ENCODE measurements around the gene THAP7. TPM values are rescaled to one million over a fixed set of nuclear protein-coding genes. Genes with fewer than 3 reads are reported as not detected.
A peak's percentile ranks its signal among the peaks of the same experiment; 100 is the strongest.

Gene THAP7
- total RNA-seq, 1 experiment from 2014 or later, result 24.9 TPM

DNA sequence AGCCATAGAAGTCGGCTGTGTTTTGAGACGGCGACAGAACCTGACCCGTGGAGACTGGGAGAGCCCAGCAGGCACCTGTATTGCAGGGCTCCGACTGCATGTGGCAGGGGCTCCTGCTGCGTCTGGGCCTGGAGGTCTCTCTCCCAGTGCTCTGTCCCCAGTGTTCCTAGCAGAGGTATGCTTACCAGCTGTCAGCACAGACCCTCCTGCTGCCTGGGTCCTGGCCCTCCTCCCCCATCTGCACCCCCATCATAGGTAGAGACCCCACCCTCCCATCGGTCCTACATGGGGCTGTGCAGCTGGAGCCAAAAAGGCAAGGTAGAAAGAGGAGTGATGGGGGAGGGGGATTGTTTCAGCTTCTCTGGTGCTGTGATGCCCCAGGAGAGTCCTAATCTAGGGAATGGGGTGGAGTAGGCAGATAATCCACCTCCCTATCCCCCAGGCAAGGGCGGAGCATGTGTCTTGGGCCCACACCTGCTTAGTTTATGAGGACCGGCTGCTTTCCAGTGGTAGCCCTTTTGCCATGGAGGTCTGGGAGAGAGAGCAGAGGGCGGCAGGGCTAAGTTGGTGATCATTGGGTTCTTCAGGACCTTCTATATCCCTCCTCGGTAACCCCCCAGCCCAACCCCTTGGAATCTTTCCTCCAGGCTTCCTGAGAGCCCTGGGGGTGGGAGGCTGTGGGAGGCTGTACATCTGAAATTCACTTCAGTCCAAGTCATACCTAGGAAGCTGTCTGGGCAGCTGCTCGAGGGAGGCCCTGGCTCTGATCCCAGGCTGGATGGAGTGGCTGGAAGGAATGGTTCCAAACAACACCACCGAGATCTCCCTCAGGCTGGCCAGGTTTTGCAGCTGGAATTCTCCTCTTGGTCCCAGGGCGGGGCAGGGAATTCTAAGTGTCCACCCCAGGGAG, 25.1 kb upstream of the THAP7 start:
- no peak overlapping the region for H3K4me3 Mint-ChIP-seq (ENCODE audit: unreplicated experiment)
- intact Hi-C loops (cut with micrococcal nuclease), result no loop called here
- H3K9me3 Mint-ChIP-seq (ENCODE audit: unreplicated experiment), result no peaks in the 10 kb centered on the region
- H3K27me3 Mint-ChIP-seq (ENCODE audit: insufficient read depth, unreplicated experiment), result no peaks in the 10 kb centered on the region
- peaks cover 7% of the 10 kb centered on the region for H3K4me1 Mint-ChIP-seq (ENCODE audit: insufficient read depth, unreplicated experiment)
- ChIA-PET POLR2A (interaction anchor here (1.0 to 2.4 kb wide), 6 partner anchors 9 to 77 kb away, joined by 3 to 13 read pairs (median 4); partner anchors contain the start of gene P2RX6), CTCF (no interaction called here)
- no peaks in the 10 kb centered on the region for H3K36me3 Mint-ChIP-seq (ENCODE audit: insufficient read depth, unreplicated experiment)
- TF ChIP-seq, protein P1, sequence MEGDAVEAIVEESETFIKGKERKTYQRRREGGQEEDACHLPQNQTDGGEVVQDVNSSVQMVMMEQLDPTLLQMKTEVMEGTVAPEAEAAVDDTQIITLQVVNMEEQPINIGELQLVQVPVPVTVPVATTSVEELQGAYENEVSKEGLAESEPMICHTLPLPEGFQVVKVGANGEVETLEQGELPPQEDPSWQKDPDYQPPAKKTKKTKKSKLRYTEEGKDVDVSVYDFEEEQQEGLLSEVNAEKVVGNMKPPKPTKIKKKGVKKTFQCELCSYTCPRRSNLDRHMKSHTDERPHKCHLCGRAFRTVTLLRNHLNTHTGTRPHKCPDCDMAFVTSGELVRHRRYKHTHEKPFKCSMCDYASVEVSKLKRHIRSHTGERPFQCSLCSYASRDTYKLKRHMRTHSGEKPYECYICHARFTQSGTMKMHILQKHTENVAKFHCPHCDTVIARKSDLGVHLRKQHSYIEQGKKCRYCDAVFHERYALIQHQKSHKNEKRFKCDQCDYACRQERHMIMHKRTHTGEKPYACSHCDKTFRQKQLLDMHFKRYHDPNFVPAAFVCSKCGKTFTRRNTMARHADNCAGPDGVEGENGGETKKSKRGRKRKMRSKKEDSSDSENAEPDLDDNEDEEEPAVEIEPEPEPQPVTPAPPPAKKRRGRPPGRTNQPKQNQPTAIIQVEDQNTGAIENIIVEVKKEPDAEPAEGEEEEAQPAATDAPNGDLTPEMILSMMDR (IDR thresholded peaks at IDR 0.05; ENCODE audit: unreplicated experiment), result no peak
- DNase-seq (ENCODE audit: unreplicated experiment), result peak; percentile 50
- no peak overlapping the region for H3K27ac Mint-ChIP-seq (ENCODE audit: low read depth, unreplicated experiment)
- no TSS peak for BruUV-seq (replicated peaks)

DNA sequence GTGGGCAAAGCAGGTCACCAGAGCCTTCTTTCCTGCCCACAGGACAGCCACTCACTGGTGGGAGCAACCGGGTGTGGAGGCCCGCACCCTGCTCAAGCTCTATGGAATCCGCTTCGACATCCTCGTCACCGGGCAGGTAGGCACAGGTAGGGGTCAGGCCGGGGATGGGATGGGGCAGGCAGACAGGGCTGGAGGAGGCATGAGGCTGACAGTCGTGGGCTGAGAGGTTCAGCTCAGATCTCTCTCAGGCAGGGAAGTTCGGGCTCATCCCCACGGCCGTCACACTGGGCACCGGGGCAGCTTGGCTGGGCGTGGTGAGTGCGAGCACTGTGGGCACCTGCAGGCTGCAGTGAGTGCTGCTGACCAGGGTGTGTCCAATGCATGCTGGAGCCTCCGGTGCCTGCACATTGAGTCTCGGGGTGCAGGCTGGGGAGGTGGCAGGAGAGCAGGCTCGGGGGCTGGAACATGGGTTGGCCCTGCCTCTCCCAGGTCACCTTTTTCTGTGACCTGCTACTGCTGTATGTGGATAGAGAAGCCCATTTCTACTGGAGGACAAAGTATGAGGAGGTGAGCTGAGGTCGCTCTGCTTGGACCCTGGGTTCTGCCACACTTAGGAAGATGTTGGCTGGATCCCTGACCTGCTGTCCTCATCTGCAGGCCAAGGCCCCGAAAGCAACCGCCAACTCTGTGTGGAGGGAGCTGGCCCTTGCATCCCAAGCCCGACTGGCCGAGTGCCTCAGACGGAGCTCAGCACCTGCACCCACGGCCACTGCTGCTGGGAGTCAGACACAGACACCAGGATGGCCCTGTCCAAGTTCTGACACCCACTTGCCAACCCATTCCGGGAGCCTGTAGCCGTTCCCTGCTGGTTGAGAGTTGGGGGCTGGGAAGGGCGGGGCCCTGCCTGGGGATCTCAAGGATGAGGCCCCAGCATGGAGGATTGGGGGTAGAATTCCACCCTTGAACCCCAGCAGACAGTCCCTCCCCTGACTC, 24.1 kb upstream of the THAP7 start:
- Mint-ChIP-seq H3K27ac (ENCODE audit: low read depth, unreplicated experiment) (no peak overlapping the region), H3K4me1 (ENCODE audit: insufficient read depth, unreplicated experiment) (peaks cover 7% of the 10 kb centered on the region), H3K36me3 (ENCODE audit: insufficient read depth, unreplicated experiment) (no peaks in the 10 kb centered on the region), H3K27me3 (ENCODE audit: insufficient read depth, unreplicated experiment) (no peaks in the 10 kb centered on the region), H3K4me3 (ENCODE audit: unreplicated experiment) (no peak overlapping the region), H3K9me3 (ENCODE audit: unreplicated experiment) (no peaks in the 10 kb centered on the region)
- intact Hi-C loops (cut with micrococcal nuclease), result no loop called here
- no TSS peak for BruUV-seq (replicated peaks)
- no peak for DNase-seq (ENCODE audit: unreplicated experiment)
- POLR2A ChIA-PET, result interaction anchor here (1.8 to 2.4 kb wide), 2 partner anchors 11 kb away, joined by 7 to 13 read pairs; partner anchors contain the start of gene P2RX6
- TF ChIP-seq, protein P1 (IDR thresholded peaks at IDR 0.05; ENCODE audit: unreplicated experiment), result no peak
- CTCF ChIA-PET, result interaction anchor here (1.1 kb wide), 1 partner anchor 11 kb away, joined by 4 read pairs; the partner anchor contains the start of gene P2RX6

DNA sequence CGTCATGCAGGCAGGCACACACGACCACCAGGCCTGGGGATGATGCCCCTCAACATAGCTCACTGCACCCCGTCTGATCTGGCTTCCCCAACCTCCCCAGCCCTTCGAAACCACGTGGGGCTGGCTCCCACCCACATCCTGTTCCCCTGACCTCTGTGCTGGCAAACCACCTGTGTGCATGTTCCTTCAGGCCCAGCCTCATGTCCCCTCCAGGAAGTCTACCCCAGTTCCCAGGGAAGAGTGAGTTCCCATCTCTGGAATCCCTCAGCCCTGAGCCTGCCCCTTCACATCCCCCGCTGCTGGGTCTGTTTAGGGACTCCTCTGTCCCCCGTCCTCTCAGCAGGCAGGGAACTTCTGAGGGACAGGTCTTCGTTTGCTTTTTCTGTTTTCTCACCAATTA, 23.3 kb upstream of the THAP7 start:
- CTCF ChIA-PET, result interaction anchor here (0.6 to 1.1 kb wide), 2 partner anchors 10 to 13 kb away, joined by 3 to 4 read pairs; partner anchors contain the start of gene P2RX6
- DNase-seq (ENCODE audit: unreplicated experiment), result no peak
- Mint-ChIP-seq H3K4me1 (ENCODE audit: insufficient read depth, unreplicated experiment) (peaks cover 7% of the 10 kb centered on the region), H3K4me3 (ENCODE audit: unreplicated experiment) (no peak overlapping the region), H3K27me3 (ENCODE audit: insufficient read depth, unreplicated experiment) (no peaks in the 10 kb centered on the region), H3K9me3 (ENCODE audit: unreplicated experiment) (no peaks in the 10 kb centered on the region), H3K27ac (ENCODE audit: low read depth, unreplicated experiment) (no peak overlapping the region), H3K36me3 (ENCODE audit: insufficient read depth, unreplicated experiment) (no peaks in the 10 kb centered on the region)
- intact Hi-C loops (cut with micrococcal nuclease), result no loop called here
- no TSS peak for BruUV-seq (replicated peaks)
- TF ChIP-seq, protein P1 (IDR thresholded peaks at IDR 0.05; ENCODE audit: unreplicated experiment), result no peak
- POLR2A ChIA-PET, result interaction anchor here (2.4 kb wide), 1 partner anchor 12 kb away, joined by 13 read pairs; no protein-coding TSS in a partner anchor
